K562 (cell line): Measurements from ENCODE around the gene GATB. TPM values are rescaled to one million over a fixed set of nuclear protein-coding genes. Genes with fewer than 3 reads are reported as not detected.

Experiments
- COPS2 ChIP-seq: fragments of 450-650 bp; conservative IDR thresholded peaks from 2 replicates; pipeline ENCODE4 v1.6.1; 2016; ENCODE audit warnings: mild to moderate bottlenecking, moderate library complexity
- E2F4 ChIP-seq: sonication (generic); formaldehyde crosslinking; IDR thresholded peaks from 2 replicates; pipeline ENCODE4 v1.8.0; 2022; ENCODE audit warnings: mild to moderate bottlenecking, low read depth, missing genetic modification reagents
- ELF2 ChIP-seq: fragments of 250-450 bp; sonication (Bioruptor Pico); IDR thresholded peaks from 2 replicates; pipeline ENCODE4 v1.5.0; 2021; ENCODE audit warnings: mild to moderate bottlenecking
- HDAC6 ChIP-seq: IDR thresholded peaks from 2 replicates; pipeline ENCODE4 v1.6.1; 2012; ENCODE audit warnings: low read depth, mild to moderate bottlenecking, control low read depth, inconsistent platforms, low read length, moderate library complexity
- MAFG ChIP-seq: fragments of 450-650 bp; conservative IDR thresholded peaks from 2 replicates; pipeline ENCODE4 v1.6.1; 2016; ENCODE audit warnings: missing genetic modification characterization, missing compliant biosample characterization
- MLLT1 ChIP-seq, 2 experiments: fragments of 450-650 bp; IDR thresholded peaks; 2 replicates each; pipeline ENCODE4 v1.6.1; 2016
- MTA3 ChIP-seq: fragments of 450-650 bp; formaldehyde crosslinking; IDR thresholded peaks from 2 replicates; pipeline ENCODE4 v1.6.1; 2017; ENCODE audit warnings: mild to moderate bottlenecking, borderline replicate concordance
- ZBTB34 ChIP-seq: fragments of 250-450 bp; sonication (Bioruptor Pico); IDR thresholded peaks from 2 replicates; pipeline ENCODE4 v1.8.0; 2021; ENCODE audit warnings: mild to moderate bottlenecking, moderate library complexity
- ZKSCAN8 ChIP-seq: fragments of 200-800 bp; sonication (Bioruptor generic); IDR thresholded peaks from 2 replicates; pipeline ENCODE4 v1.6.1; 2016; ENCODE audit warnings: missing genetic modification characterization, missing compliant biosample characterization
- polyA plus RNA-seq, 8 experiments: library from polyadenylated mRNA; depleted of rRNA in 4 of 8; stranded (reverse) in 5 of 8; unstranded in 3 of 8; fragments of >200 nt; fragmentation: Nextera tagmentation in 2 of 8; fragmentation: Illumina TruSeq in 1 of 8; extraction: Ambion mirVana in 2 of 8; extraction: Trizol in 1 of 8; gene quantifications; 2 replicates each; pipeline versions ENCODE4 v1.2.1 to v1.2.3, GENCODE V29; 2011 to 2014; ENCODE audit warnings: inconsistent platforms in 1 of 8, missing spikeins in 1 of 8
- total RNA-seq, 7 experiments: library from RNA; depleted of rRNA in 6 of 7; stranded (reverse); fragments of >200 nt in 6 of 7; fragmentation: Illumina TruSeq in 2 of 7; extraction: Trizol in 2 of 7; gene quantifications; 2 replicates each; pipeline versions ENCODE4 v1.2.1 to v1.2.3, GENCODE V29; 2011 to 2021; ENCODE audit warnings: low replicate concordance in 1 of 7

Gene GATB
- total and polyA plus RNA-seq, 9 of the 15 experiments (the other 6 are each of a cell fraction or from before 2014, with no cell fraction given): 15.3 to 31.8 (median 26.2) TPM

- no peak for TF ChIP-seq MLLT1 (IDR thresholded peaks at IDR 0.05)
- TF ChIP-seq ELF2 (CRISPR knock-in tag): no peak
- no peak for TF ChIP-seq HDAC6
- no peak for TF ChIP-seq ZKSCAN8 (CRISPR knock-in tag)
- TF ChIP-seq ZBTB34 (CRISPR knock-in tag): no peak
- no peak for TF ChIP-seq E2F4 (CRISPR knock-in tag)
- TF ChIP-seq MAFG: no peak
- no peak for TF ChIP-seq MTA3
- no peak for TF ChIP-seq COPS2
- TF ChIP-seq, all 486 proteins: peak for 0
Measured at GRCh38 chr4:151725087-151725486, 35.7 kb downstream of the GATB start (continued).
